ENCODE data around the gene WFDC13. TPM values are rescaled to one million over a fixed set of nuclear protein-coding genes. Genes with fewer than 3 reads are reported as not detected.
A peak's percentile ranks its signal among the peaks of the same experiment; 100 is the strongest.
"Not testable (repeated sequence)": the region's sequence is repeated elsewhere in the genome, so short reads cannot be mapped to it uniquely, and the experiment has no call there.

WFDC13 gene, protein sequence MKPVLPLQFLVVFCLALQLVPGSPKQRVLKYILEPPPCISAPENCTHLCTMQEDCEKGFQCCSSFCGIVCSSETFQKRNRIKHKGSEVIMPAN
- polyA plus RNA-seq = not detected

DNA sequence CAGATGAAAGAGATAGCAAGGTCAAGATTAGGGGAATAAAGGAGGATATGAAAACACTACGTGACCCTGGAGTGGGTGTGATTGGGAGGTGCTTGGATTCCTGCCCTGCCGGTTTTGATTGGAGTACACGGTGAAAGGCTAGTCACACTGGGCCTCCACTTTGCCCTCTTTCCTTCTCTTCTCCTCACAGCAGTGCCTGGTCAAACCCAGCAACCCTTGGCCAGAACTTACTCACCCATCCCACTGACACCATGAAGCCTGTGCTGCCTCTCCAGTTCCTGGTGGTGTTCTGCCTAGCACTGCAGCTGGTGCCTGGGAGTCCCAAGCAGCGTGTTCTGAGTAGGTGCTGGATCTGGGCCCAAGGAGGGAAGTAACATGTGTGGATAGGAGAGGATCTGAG is at the start of gene WFDC13:
Gene WFDC13 (plus strand): TSS at position 166 of the 400 bp plus-strand sequence. CDS start 86 bp downstream, at position 252.
- Mint-ChIP-seq H3K36me3 (no peaks in the 10 kb centered on the region), H3K4me3 (peak within 1 kb of the TSS in 1 of 4 donors; percentile 73), H3K27me3 (peaks cover 9% of the 10 kb centered on the region), H3K4me1 (peaks cover 9% of the 10 kb centered on the region in 3 donors), H3K9me3 (no peaks in the 10 kb centered on the region), H3K27ac (no peak within 1 kb of the TSS)

DNA sequence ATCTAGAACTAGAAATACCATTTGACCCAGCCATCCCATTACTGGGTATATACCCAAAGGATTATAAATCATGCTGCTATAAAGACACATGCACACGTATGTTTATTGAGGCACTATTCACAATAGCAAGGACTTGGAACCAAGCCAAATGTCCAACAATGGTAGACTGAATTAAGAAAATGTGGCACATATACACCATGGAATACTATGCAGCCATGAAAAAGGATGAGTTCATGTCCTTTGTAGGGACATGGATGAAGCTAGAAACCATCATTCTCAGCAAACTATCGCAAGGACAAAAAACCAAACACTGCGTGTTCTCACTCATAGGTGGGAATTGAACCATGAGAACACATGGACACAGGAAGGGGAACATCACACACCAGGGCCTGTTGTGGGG is 44.8 kb upstream of the WFDC13 start:
- not testable (repeated sequence) for H3K27me3 Mint-ChIP-seq, H3K4me1 Mint-ChIP-seq, H3K36me3 Mint-ChIP-seq, H3K27ac Mint-ChIP-seq, H3K9me3 Mint-ChIP-seq, H3K4me3 Mint-ChIP-seq

DNA sequence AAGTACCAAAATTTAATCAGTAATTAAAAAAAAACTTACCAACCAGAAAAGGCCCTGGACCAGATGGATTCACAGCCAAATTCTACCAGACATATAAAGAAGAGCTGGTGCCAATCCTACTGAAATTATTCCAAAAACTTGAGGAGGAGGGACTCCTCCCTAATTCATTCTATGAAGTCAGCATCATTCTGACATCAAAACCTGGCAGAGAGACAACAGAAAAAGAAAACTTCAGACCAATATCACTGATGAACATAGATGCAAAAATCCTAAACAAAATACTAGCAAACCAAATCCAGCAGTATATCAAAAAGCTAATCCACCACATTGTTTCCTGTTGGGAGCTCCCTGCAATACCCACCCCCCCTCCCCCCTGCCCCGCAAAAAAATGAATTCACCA is 31.7 kb upstream of the WFDC13 start, which contains the start of gene WFDC11:
Gene WFDC11 (minus strand): TSS at position 101 of the 400 bp plus-strand sequence. CDS start 19,639 bp downstream, outside the sequence.
- no peak within 1 kb of the TSS for H3K27ac Mint-ChIP-seq
- peaks cover 0 to 7% (median under 1%) of the 10 kb centered on the region in 3 donors for H3K9me3 Mint-ChIP-seq
- H3K4me1 Mint-ChIP-seq = no peaks in the 10 kb centered on the region
- peaks cover under 1% of the 10 kb centered on the region for H3K36me3 Mint-ChIP-seq
- H3K4me3 Mint-ChIP-seq = no peak within 1 kb of the TSS
- peaks cover 12% of the 10 kb centered on the region for H3K27me3 Mint-ChIP-seq

DNA sequence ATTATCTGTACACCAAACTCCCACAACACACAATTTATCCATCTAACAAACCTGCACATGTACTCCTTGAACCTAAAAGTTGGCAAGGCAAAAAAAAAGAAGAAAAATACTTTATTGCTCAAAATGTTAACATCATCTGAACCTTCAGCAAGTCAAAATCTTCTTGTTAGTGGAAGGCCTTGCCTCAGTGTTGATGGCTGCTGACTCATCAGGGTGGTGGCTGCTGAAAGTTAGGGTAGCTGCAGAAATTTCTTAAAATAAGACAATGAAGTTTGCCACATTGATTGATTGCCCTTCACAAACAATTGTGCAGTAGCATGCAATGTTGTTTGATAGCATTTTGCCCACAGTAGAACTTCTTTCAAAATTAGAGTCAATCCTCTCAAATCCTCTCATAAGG is 29.1 kb upstream of the WFDC13 start:
- Mint-ChIP-seq H3K4me3 (no peak overlapping the region), H3K27ac (no peak overlapping the region), H3K9me3 (peaks cover 11 to 20% (median 13%) of the 10 kb centered on the region in 3 donors)

DNA sequence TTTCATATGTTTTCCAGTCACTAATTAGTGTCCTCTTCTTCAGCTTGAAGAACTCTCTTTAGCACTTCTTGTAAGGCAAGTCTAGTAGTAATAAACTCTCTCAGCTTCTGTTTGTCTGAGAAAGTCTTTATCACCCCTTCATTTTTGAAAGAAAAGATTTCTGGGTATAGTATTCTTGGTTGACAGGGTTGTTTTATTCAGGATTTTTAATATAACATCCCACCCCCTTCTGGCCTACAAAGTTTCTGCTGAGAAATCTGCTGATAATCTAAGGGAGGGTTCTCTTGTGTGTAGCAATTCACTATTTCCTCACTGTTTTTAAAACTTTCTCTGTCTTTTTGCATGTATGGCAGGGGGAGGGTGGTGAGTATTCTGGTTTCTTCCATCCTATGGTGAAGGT is 22.2 kb upstream of the WFDC13 start:
- H3K4me3 Mint-ChIP-seq = no peak overlapping the region
- H3K4me1 Mint-ChIP-seq = no peaks in the 10 kb centered on the region
- H3K27me3 Mint-ChIP-seq = peaks cover 9% of the 10 kb centered on the region

More for the DNA sequence above, 29.1 kb upstream of the WFDC13 start:
- Mint-ChIP-seq H3K36me3 (peaks cover 1% of the 10 kb centered on the region), H3K27me3 (peaks cover 7% of the 10 kb centered on the region), H3K4me1 (no peaks in the 10 kb centered on the region)

DNA sequence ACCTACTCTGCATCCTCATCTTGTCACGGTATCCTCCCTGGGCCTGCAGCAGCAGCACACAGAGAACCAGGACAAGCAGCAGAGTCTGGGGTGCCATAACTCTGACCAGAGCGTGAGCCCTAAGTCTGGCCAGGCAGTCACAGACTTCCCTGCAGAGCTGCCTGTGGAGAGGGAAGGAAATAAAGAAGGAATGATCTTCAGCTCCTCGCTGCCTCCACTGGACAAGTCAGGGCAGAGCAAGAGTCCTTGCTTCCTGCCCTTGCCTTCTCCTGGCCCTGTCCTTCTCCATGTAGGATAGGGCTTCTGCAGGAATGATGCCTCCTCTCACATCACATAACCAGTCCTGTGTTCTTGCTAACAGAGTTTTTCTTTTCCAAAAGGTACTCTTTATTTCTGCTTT is 15.9 kb upstream of the WFDC13 start:
- peaks cover 4% of the 10 kb centered on the region for H3K27me3 Mint-ChIP-seq
- no peak overlapping the region for H3K27ac Mint-ChIP-seq
- H3K36me3 Mint-ChIP-seq = no peaks in the 10 kb centered on the region
- H3K9me3 Mint-ChIP-seq = peaks cover 0 to 5% (median 2%) of the 10 kb centered on the region in 3 donors
- no peak overlapping the region for H3K4me3 Mint-ChIP-seq
- H3K4me1 Mint-ChIP-seq = peaks cover 0 to 3% (median 0%) of the 10 kb centered on the region in 3 donors

More for the DNA sequence above, 22.2 kb upstream of the WFDC13 start:
- peaks cover 3% of the 10 kb centered on the region for H3K36me3 Mint-ChIP-seq
- peaks cover 10 to 32% (median 20%) of the 10 kb centered on the region in 3 donors for H3K9me3 Mint-ChIP-seq
- H3K27ac Mint-ChIP-seq = no peak overlapping the region

DNA sequence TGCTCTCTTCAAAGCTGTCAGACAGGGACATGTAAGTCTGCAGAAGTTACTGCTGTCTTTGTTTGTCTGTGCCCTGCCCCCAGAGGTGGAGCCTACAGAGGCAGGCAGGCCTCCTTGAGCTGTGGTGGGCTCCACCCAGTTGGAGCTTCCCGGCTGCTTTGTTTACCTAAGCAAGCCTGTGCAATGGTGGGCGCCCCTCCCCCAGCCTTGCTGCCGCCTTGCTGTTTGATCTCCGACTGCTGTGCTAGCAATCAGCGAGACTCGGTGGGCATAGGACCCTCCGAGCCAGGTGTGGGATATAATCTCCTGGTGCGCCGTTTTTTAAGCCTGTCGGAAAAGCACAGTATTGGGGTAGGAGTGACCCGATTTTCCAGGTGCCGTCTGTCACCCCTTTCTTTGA is 8.5 kb upstream of the WFDC13 start:
- H3K27ac Mint-ChIP-seq = not testable (repeated sequence)

DNA sequence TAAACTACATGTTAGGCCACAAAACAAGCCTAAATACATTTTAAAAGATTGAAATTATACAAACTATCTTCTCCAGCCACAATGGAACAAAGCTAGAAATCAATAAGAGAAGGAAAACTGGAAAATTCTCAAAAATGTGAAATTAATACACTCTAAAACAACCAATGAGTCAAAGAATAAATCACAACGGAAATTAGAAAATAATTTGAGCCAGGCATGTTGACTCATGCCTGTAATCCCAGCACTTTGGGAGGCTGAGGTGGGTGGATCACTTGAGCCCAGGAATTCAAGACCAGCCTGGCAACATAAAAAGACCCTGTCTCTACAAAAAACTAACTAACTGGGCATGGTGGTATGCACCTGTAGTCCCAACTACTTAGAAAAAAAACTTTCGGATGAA is 6.3 kb upstream of the WFDC13 start:
- Mint-ChIP-seq H3K27me3 (peaks cover 10% of the 10 kb centered on the region), H3K4me3 (no peak overlapping the region), H3K4me1 (peaks cover 0 to 1% (median under 1%) of the 10 kb centered on the region in 3 donors), H3K36me3 (peaks cover 2% of the 10 kb centered on the region), H3K27ac (no peak overlapping the region), H3K9me3 (peaks cover 0 to 2% (median 0%) of the 10 kb centered on the region in 3 donors)

More for the DNA sequence above, 8.5 kb upstream of the WFDC13 start:
- H3K27me3 Mint-ChIP-seq = peaks cover 10% of the 10 kb centered on the region
- H3K9me3 Mint-ChIP-seq, H3K4me3 Mint-ChIP-seq, H3K36me3 Mint-ChIP-seq, H3K4me1 Mint-ChIP-seq: not testable (repeated sequence)

DNA sequence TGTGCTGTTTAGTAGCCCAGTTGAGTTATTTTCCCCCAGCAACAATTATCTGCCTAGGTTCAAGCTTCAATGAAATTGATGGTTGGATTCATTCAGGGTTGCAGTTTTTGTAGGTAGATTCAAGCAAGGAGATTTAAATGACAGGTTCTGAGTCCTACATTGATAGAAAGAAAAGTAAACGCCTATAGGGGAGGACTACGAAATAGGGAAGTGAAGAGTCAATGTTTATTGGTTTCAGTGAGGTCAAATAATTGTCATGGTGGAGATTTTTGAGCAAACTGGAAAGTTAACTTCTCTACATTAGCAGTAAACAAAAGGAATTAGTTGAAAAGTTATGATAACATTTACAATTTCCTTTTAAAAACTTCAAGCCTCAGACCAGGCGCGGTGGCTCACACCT is 734 bp upstream of the WFDC13 start:
- peaks cover 9% of the 10 kb centered on the region in 3 donors for H3K4me1 Mint-ChIP-seq
- H3K27ac Mint-ChIP-seq = no peak overlapping the region
- peaks cover 9% of the 10 kb centered on the region for H3K27me3 Mint-ChIP-seq
- peak overlapping the region in 1 of 4 donors; percentile 42 for H3K4me3 Mint-ChIP-seq
- H3K9me3 Mint-ChIP-seq = no peaks in the 10 kb centered on the region
- peaks cover 2% of the 10 kb centered on the region for H3K36me3 Mint-ChIP-seq

DNA sequence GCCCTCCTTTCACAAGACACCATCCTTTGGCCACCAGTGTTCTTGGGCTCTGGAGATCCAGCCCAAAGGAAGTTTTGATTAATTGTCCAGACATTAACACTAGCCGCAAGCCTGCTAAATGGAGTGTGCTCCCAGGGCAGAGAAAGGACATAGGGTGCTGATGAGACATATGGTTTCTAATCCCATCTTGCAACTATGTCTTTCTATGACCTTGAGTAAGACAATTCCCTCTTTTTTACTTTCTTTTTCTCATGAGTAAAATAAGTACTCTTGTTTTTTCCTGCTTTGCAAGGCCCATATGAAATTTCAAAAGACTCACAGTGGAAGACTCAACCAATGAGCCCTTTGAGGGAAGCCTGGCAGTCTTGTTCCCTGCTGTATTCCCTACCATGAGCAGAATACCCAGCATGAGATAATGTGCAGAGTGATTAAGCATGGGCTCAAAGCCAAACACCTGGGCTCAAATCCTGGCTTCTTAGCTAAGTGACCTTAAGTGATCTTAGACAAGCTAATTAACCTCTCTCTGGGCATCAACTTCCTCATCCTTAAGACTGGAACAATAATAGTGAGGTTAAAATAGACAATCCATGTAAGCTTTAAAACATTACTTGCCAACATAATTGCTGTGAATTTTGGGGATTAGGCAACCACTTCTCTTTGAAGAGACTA is 3.3 kb downstream of the WFDC13 start, which contains the start of gene WFDC10B:
Gene WFDC10B (minus strand): TSS at position 51 of the 669 bp plus-strand sequence. CDS start 19,027 bp downstream, outside the sequence.
- Mint-ChIP-seq H3K27me3 (peaks cover 9% of the 10 kb centered on the region), H3K4me3 (no peak within 1 kb of the TSS), H3K4me1 (peaks cover 8 to 9% (median 9%) of the 10 kb centered on the region in 3 donors), H3K27ac (no peak within 1 kb of the TSS), H3K9me3 (peaks cover 0 to 2% (median 0%) of the 10 kb centered on the region in 3 donors), H3K36me3 (no peaks in the 10 kb centered on the region)

DNA sequence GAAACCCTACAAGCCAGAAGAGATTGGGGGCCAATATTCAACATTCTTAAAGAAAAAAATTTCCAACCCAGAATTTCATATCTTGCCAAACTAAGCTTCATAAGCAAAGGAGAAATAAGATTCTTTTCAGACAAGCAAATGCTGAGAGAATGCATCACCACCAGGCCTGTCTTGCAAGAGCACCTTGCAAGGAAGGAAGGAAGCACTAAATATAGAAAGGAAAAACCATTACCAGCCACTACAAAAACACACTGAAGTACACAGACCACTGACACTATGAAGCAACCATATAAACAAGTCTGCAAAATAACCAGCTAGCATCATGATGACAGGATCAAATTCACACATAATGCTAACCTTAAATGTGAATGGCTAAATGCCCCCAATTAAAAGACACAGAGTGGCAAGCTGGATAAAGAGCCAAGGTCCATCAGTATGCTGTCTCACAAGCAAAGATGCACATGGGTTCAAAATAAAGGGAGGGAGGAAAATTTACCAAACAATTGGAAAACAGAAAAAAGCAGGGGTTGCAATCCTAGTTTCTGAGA is 14.4 kb downstream of the WFDC13 start:
- peak overlapping the region; percentile 2 to 55 (median 23) for H3K27ac Mint-ChIP-seq
- H3K4me3 Mint-ChIP-seq = peak overlapping the region; percentile 19 to 67 (median 46)
- H3K9me3 Mint-ChIP-seq, H3K36me3 Mint-ChIP-seq, H3K27me3 Mint-ChIP-seq: not testable (repeated sequence)
- H3K4me1 Mint-ChIP-seq = peaks cover 22 to 41% (median 31%) of the 10 kb centered on the region in 3 donors

DNA sequence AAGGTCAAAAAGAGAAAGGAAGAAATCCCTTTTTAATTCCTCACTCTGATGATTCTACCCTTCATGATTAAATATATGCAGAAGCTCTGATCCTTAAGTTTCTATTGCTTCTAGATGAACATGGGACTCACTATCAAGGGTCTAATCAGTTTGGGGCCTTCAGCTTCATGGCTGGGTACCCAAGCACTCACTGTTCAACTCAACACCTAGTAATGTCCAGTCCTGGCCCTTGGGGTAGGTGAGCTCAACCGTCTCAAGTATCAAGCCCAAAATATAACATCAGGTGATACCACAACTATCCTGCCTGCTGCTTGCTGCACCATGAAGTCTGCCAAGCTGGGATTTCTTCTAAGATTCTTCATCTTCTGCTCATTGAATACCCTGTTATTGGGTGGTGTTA is 20.2 kb downstream of the WFDC13 start, which contains the start of gene SPINT4:
Gene SPINT4 (plus strand): TSS at position 301 of the 400 bp plus-strand sequence. CDS start 21 bp downstream, at position 322.
- Mint-ChIP-seq H3K4me3 (no peak within 1 kb of the TSS), H3K4me1 (peaks cover 6 to 14% (median 12%) of the 10 kb centered on the region in 3 donors), H3K27ac (no peak within 1 kb of the TSS), H3K9me3 (peaks cover 0 to 3% (median 2%) of the 10 kb centered on the region in 3 donors), H3K36me3 (peaks cover 8% of the 10 kb centered on the region), H3K27me3 (peaks cover 8% of the 10 kb centered on the region)

DNA sequence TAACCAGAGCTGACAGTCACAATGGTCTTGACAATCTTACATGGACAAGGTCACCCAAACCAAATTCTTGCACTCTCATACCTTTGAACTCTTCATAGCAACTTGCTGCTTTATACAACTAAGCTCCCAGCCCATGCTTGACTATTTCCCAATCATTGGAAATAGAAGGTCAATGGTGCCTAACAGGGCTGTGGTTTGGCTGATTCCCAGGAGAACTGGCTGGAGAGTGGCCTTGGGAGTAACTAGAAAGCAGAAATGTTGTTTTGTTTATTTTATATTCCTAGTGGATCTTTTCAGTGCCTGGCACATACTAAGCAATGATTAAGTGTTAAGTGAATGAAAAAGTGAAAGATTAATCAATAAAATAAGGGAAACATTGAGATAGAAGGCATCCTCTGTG is 23.3 kb downstream of the WFDC13 start:
- H3K4me3 Mint-ChIP-seq = no peak overlapping the region
- peaks cover 0 to 3% (median 0%) of the 10 kb centered on the region in 3 donors for H3K9me3 Mint-ChIP-seq
- H3K4me1 Mint-ChIP-seq = peaks cover 0 to 1% (median 0%) of the 10 kb centered on the region in 3 donors
- peaks cover 8% of the 10 kb centered on the region for H3K27me3 Mint-ChIP-seq
- H3K27ac Mint-ChIP-seq = no peak overlapping the region
- H3K36me3 Mint-ChIP-seq = peaks cover 3% of the 10 kb centered on the region

DNA sequence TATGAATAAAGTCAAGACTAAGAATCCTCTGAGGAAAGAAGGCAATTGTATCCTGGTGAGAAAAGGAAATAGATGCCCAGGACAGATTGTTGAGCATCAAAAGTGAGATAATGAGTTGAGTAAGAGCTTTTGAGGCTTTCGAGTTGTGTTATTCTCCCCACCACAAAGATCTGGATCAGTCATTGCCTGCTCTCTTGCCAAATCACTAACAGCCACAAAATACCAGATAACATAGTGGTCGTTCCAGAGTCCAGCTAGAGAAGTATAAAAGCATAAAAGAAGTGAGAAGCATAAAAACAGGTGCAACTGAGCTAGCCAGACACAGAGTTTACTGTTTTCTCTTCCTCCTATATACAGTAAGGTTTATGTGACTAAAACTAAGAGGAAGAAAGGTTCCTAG is 25.2 kb downstream of the WFDC13 start:
- H3K27ac Mint-ChIP-seq = no peak overlapping the region
- H3K27me3 Mint-ChIP-seq = peaks cover 8% of the 10 kb centered on the region
- H3K9me3 Mint-ChIP-seq = peaks cover 6 to 9% (median 8%) of the 10 kb centered on the region in 3 donors
- peaks cover 5% of the 10 kb centered on the region for H3K36me3 Mint-ChIP-seq
- peaks cover 0 to 1% (median 0%) of the 10 kb centered on the region in 3 donors for H3K4me1 Mint-ChIP-seq
- H3K4me3 Mint-ChIP-seq = peak overlapping the region in 1 of 4 donors; percentile 1

DNA sequence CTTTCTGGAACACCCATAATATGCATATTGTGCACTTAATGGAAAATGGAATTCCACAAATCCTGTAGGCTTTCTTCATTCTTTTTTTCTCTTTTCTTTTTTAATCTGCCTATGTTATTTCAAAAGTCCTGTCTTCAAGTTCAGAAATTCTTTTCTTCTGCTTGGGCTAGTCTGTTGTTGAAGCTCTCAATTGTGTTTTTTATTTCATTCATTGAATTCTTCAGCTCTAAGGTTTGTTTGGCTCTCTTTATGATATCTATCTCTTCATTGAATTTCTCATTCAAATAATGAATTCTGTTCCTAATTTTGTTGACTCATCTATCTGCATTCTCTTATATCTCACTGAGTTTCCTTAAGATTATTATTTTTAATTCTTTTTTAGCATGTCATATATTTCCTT is 30.4 kb downstream of the WFDC13 start:
- H3K27ac Mint-ChIP-seq = peak overlapping the region in 1 of 3 donors; percentile 25
- peaks cover 3% of the 10 kb centered on the region for H3K36me3 Mint-ChIP-seq
- H3K4me1 Mint-ChIP-seq = peaks cover 0 to 7% (median 0%) of the 10 kb centered on the region in 3 donors
- H3K27me3 Mint-ChIP-seq = peaks cover 3% of the 10 kb centered on the region
- H3K9me3 Mint-ChIP-seq = peaks cover 8 to 15% (median 14%) of the 10 kb centered on the region in 3 donors
- H3K4me3 Mint-ChIP-seq = peak overlapping the region in 1 of 4 donors; percentile 6
